HCT116 (cell line): Measurements from ENCODE around the gene TTC29. TPM values are rescaled to one million over a fixed set of nuclear protein-coding genes. Genes with fewer than 3 reads are reported as not detected.

Experiments used
- ATAC-seq: fragments of 200-7000 bp; cut with Tn5 transposase; 2 replicates; pipeline ENCODE4 v1.9.1; 2020; ENCODE audit warnings: mild to moderate bottlenecking, moderate library complexity
- BruUV-seq: library from RNA; stranded (reverse); fragments of 400-500 nt; replicated peaks from 2 replicates; lab custom pipeline; 2021; lab: Mats Ljungman, UMichigan
- CTCF ChIA-PET: fragments of 300-600 bp; sonication (Branson Sonifier 250); formaldehyde crosslinking; loops from one replicate; lab custom pipeline; 2021; ENCODE audit warnings: antibody characterized with exemption; lab: Charles Lee
- POLR2A ChIA-PET: fragments of 300-600, 350-600 bp; sonication (Branson Sonifier 250); formaldehyde crosslinking; loops from one replicate; lab custom pipeline; 2021; ENCODE audit warnings: antibody characterized with exemption; lab: Charles Lee
- RAD21 ChIA-PET, 2 experiments: fragments of 300-600 bp; sonication (Branson Sonifier 250); formaldehyde crosslinking; loops; one replicate each; lab custom pipeline; 2023; ENCODE audit warnings: low total read pairs in 2 of 2; ENCODE audit not compliant: uncharacterized antibody in 2 of 2, unreplicated experiment in 2 of 2, low non-redundant PET in 1 of 2; lab: Charles Lee
- DNase-seq: peaks from one replicate; pipeline ENCODE4 v3.0.0-alpha.2; 2010; ENCODE audit warnings: low read depth, low spot score
- H2AFZ ChIP-seq: fragments of 200-600 bp; shearing (Covaris generic), sonication (generic); 2 replicates; pipeline ENCODE4 v1.6.1; 2017; ENCODE audit warnings: low read depth, mixed run types, mixed read lengths, antibody characterized with exemption, low read length; ENCODE audit not compliant: poor library complexity, severe bottlenecking
- H3K27ac ChIP-seq: 2 replicates; pipeline ENCODE4 v1.5.1; 2012; ENCODE audit warnings: low read depth, low read length
- H3K27me3 ChIP-seq: fragments of 200-600 bp; sonication (generic); 2 replicates; pipeline ENCODE4 v1.6.1; 2016; ENCODE audit warnings: mixed run types, low read length, mixed read lengths; ENCODE audit not compliant: insufficient read depth
- H3K36me3 ChIP-seq, 2 experiments: fragments of 200-500 bp in 1 of 2; fragments of 200-600 bp in 1 of 2; sonication (Bioruptor generic) in 1 of 2; sonication (generic) in 1 of 2; 2 replicates each; pipeline versions ENCODE4 v1.5.1 to v1.6.1; 2014 to 2016; ENCODE audit warnings: low read length in 2 of 2, inconsistent platforms in 1 of 2, mixed read lengths in 1 of 2, mixed run types in 1 of 2; ENCODE audit not compliant: insufficient read depth in 2 of 2, control insufficient read depth in 1 of 2
- H3K4me1 ChIP-seq, 2 experiments: fragments of 200-600 bp in 1 of 2; sonication (generic) in 1 of 2; 2 replicates each; pipeline versions ENCODE4 v1.5.1 to v1.6.1; 2012 to 2017; ENCODE audit warnings: low read length in 2 of 2, inconsistent platforms in 1 of 2, mild to moderate bottlenecking in 1 of 2, mixed read lengths in 1 of 2, mixed run types in 1 of 2, moderate library complexity in 1 of 2; ENCODE audit not compliant: insufficient read depth in 2 of 2, control insufficient read depth in 1 of 2
- H3K4me2 ChIP-seq: fragments of 200-600 bp; sonication (generic); 2 replicates; pipeline ENCODE4 v1.6.1; 2017; ENCODE audit warnings: mixed run types, low read length, mixed read lengths
- H3K4me3 ChIP-seq, 2 experiments: fragments of 200-600 bp in 1 of 2; sonication (generic) in 1 of 2; replicated peaks in 1 of 2; 2 replicates each; pipeline ENCODE4 v1.5.1; 2011 to 2016; ENCODE audit warnings: low read length in 2 of 2, control low read depth in 1 of 2, low read depth in 1 of 2, mild to moderate bottlenecking in 1 of 2, mixed read lengths in 1 of 2, mixed run types in 1 of 2
- H3K79me2 ChIP-seq: fragments of 200-600 bp; sonication (generic); 2 replicates; pipeline ENCODE4 v1.6.1; 2017; ENCODE audit warnings: mild to moderate bottlenecking, mixed run types, low read length, moderate library complexity, mixed read lengths; ENCODE audit not compliant: insufficient read depth
- H3K9ac ChIP-seq: fragments of 200-600 bp; sonication (generic); 2 replicates; pipeline ENCODE4 v1.6.1; 2016; ENCODE audit warnings: low read length, mixed read lengths
- H3K9me2 ChIP-seq: fragments of 200-600 bp; sonication (generic), shearing (Covaris generic); 2 replicates; pipeline ENCODE4 v1.6.1; 2017; ENCODE audit warnings: mixed run types, mild to moderate bottlenecking, moderate library complexity; ENCODE audit not compliant: insufficient read depth
- H3K9me3 ChIP-seq, 2 experiments: fragments of 200-500 bp in 1 of 2; fragments of 200-600 bp in 1 of 2; sonication (Bioruptor generic) in 1 of 2; sonication (generic) in 1 of 2; 2 replicates each; pipeline ENCODE4 v1.6.1; 2014 to 2017; ENCODE audit warnings: low read length in 2 of 2, mixed read lengths in 2 of 2, inconsistent platforms in 1 of 2, low read depth in 1 of 2, mild to moderate bottlenecking in 1 of 2, mixed run types in 1 of 2, moderate library complexity in 1 of 2; ENCODE audit not compliant: control insufficient read depth in 1 of 2, insufficient read depth in 1 of 2
- H4K20me1 ChIP-seq: fragments of 200-600 bp; sonication (generic), shearing (Covaris generic); 2 replicates; pipeline ENCODE4 v1.6.1; 2017; ENCODE audit warnings: mixed run types, mild to moderate bottlenecking, moderate library complexity; ENCODE audit not compliant: insufficient read depth
- ATF3 ChIP-seq: IDR thresholded peaks from 2 replicates; pipeline ENCODE4 v1.6.1; 2012
- CBX3 ChIP-seq: IDR thresholded peaks from 2 replicates; pipeline ENCODE4 v1.6.1; 2012; ENCODE audit warnings: low read depth
- CTCF ChIP-seq, 3 experiments: fragments of 200-600 bp in 1 of 3; sonication (generic) in 1 of 3; IDR thresholded peaks in 2 of 3; conservative IDR thresholded peaks in 1 of 3; 2 replicates each; pipeline ENCODE4 v1.5.1; 2012 to 2017; ENCODE audit warnings: low read depth in 2 of 3, low read length in 2 of 3, antibody characterized with exemption in 1 of 3, borderline replicate concordance in 1 of 3, control low read depth in 1 of 3, mild to moderate bottlenecking in 1 of 3, mixed read lengths in 1 of 3, mixed run types in 1 of 3, moderate library complexity in 1 of 3; ENCODE audit not compliant: insufficient read depth in 1 of 3
- EZH2phosphoT487 ChIP-seq: fragments of 200-600 bp; IDR thresholded peaks from 2 replicates; pipeline ENCODE4 v1.6.1; 2018; ENCODE audit warnings: antibody characterized with exemption, borderline replicate concordance
- FOSL1 ChIP-seq: IDR thresholded peaks from 2 replicates; pipeline ENCODE4 v1.6.1; 2012; ENCODE audit warnings: low read depth
- JUND ChIP-seq: IDR thresholded peaks from 2 replicates; pipeline ENCODE4 v1.6.1; 2012
- MAX ChIP-seq: IDR thresholded peaks from 2 replicates; pipeline ENCODE4 v1.6.1; 2012
- POLR2A ChIP-seq: IDR thresholded peaks from 2 replicates; pipeline ENCODE4 v1.7.0; 2011; ENCODE audit warnings: borderline replicate concordance; ENCODE audit not compliant: insufficient read depth, insufficient read length; ENCODE audit errors: extremely low read depth
- POLR2AphosphoS5 ChIP-seq: IDR thresholded peaks from 2 replicates; pipeline ENCODE4 v1.6.1; 2011; ENCODE audit warnings: mild to moderate bottlenecking, low read depth, low read length, moderate library complexity
- RAD21 ChIP-seq: IDR thresholded peaks from 2 replicates; pipeline ENCODE4 v1.6.1; 2012; ENCODE audit warnings: low read depth, mild to moderate bottlenecking
- REST ChIP-seq: IDR thresholded peaks from 2 replicates; pipeline ENCODE4 v1.6.1; 2012; ENCODE audit warnings: low read depth
- SP1 ChIP-seq: IDR thresholded peaks from 2 replicates; pipeline ENCODE4 v1.6.1; 2012; ENCODE audit warnings: low read depth
- YY1 ChIP-seq: IDR thresholded peaks from 2 replicates; pipeline ENCODE4 v1.6.1; 2011; ENCODE audit warnings: low read length, low read depth, moderate library complexity, mild to moderate bottlenecking; ENCODE audit not compliant: insufficient replicate concordance; ENCODE audit errors: extremely low read depth
- intact Hi-C: fragments of 100-400 bp; cut with micrococcal nuclease; formaldehyde crosslinking; loops from 2 replicates; pipeline ENCODE4 v1.10.0; 2022
- total RNA-seq: library from RNA; stranded (reverse); gene quantifications from one replicate; pipeline ENCODE4 v1.2.1, GENCODE V29; 2021; ENCODE audit not compliant: unreplicated experiment

TTC29 gene
- total RNA-seq, 1 experiment from 2014 or later = not detected

GRCh38 chr4:146915132-146915531 lies 30.5 kb downstream of the TTC29 start:
- POLR2A ChIA-PET = no interaction called here
- H3K27ac ChIP-seq = no peak overlapping the region
- no peak for TF ChIP-seq POLR2AphosphoS5
- TF ChIP-seq JUND = no peak
- TF ChIP-seq FOSL1 = no peak
- no peak for TF ChIP-seq SP1
- TF ChIP-seq RAD21 = no peak
- TF ChIP-seq EZH2phosphoT487 = no peak
- TF ChIP-seq MAX = no peak
- no peak for TF ChIP-seq CBX3
- no peak for TF ChIP-seq POLR2A
- TF ChIP-seq REST = no peak
- TF ChIP-seq ATF3 = no peak
- TF ChIP-seq YY1 = no peak
- no peak for TF ChIP-seq CTCF (IDR thresholded peaks at IDR 0.05 in 2 of 3, conservative IDR thresholded peaks at IDR 0.05 in 1 of 3; ENCODE audit: borderline replicate concordance in 1 of 3, insufficient read depth in 1 of 3, low read depth in 2 of 3, low read length in 2 of 3)
- H3K9me3 ChIP-seq = no peaks in the 10 kb centered on the region
- H3K36me3 ChIP-seq = no peaks in the 10 kb centered on the region
- no peak overlapping the region for H2AFZ ChIP-seq
- RAD21 ChIA-PET = no interaction called here
- no peaks in the 10 kb centered on the region for H4K20me1 ChIP-seq
- no peaks in the 10 kb centered on the region for H3K79me2 ChIP-seq
- H3K9me2 ChIP-seq = no peaks in the 10 kb centered on the region
- H3K4me3 ChIP-seq = no peak overlapping the region
- H3K4me2 ChIP-seq = no peak overlapping the region
- no peaks in the 10 kb centered on the region for H3K4me1 ChIP-seq
- intact Hi-C loops = loop anchor here (10.0 kb wide), 3 partner anchors 820 to 1290 kb away; no protein-coding TSS in a partner anchor
- peaks cover 58% of the 10 kb centered on the region for H3K27me3 ChIP-seq
- no peak for DNase-seq
- no peak overlapping the region for H3K9ac ChIP-seq
- BruUV-seq = no TSS peak
- CTCF ChIA-PET = interaction anchor here (0.7 to 2.3 kb wide), 2 partner anchors 572 to 820 kb away, joined by 3 to 20 read pairs; no protein-coding TSS in a partner anchor
- no peak for ATAC-seq
